Measurements from ENCODE around the gene ZMYM5.
"Not testable (repeated sequence)": the region's sequence is repeated elsewhere in the genome, so short reads cannot be mapped to it uniquely, and the experiment has no call there.

The ZMYM5 gene

DNA sequence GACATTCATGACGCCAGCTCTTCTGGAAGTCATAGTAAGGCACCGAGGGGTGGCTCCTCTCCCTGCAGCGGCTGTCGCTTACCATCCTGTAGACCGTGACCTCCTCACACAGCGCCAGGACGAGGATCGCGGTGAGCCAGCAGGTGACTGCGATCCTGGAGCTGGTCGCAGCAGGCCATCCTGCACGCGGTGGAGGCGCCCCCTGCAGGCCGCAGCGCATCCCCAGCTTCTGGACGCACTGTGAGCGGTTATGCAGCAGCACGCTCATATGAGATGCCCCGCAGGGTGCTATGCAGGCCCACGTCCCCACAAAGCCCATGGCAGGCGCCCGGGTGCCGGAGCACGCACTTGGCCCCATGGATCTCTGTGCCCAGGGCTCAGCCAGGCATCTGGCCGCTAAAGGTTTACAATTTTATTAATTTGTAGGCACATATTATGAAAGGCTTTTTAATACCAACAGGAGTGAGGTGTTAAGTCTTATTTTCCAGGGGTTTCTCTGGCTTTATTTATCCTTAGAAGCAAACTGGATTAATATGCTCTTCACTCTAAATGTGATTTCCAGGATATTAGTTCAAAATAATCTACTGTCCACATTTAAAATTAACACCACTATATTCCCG lies 45.1 kb downstream of the ZMYM5 start:
- no peak for DNase-seq

- no peak for DNase-seq
Observed at GRCh38 chr13:19817510-19818158, 45.8 kb downstream of the ZMYM5 start.

DNA sequence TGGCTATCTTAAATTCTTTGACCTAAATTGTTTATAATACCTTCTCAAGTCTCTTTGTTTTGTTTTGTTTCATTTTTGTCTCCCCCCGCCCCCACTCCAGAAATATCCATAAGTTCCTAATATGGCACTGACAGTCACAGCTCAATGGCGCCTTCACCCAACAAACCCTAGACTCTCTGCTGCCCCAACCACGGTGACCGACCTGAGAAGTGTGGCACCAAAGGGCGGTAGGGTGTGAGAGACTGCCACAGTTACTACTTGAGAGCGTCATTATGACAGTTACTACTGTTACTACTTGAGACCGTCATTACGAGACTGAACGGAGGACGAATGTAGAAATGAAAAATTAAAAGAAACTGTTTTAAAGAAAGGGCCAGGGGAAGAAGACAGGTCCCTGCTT lies 46.3 kb downstream of the ZMYM5 start:
- no peak for DNase-seq

DNA sequence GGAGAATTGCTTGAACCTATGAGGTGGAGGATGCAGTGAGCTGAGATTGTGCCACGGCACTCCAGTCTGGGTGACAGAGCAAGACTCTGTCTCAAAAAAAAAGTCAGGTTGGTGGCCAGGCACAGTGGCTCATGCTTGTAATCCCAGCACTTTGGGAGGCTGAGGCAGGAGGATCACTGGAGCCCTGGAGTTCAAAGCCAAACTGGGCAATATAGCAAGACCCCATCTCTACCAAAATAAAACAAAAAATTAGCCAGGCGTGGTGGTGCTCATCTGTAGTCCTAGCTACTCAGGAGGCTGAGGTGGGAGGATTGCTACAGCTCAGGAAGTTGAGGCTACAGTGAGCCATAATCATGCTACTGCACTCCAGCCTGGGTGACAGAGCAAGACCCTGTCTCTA lies 47.6 kb downstream of the ZMYM5 start:
- DNase-seq: not testable (repeated sequence)

- DNase-seq: no peak
Observed at GRCh38 chr13:19810996-19811881, 52.2 kb downstream of the ZMYM5 start.

- DNase-seq: no peak
Observed at GRCh38 chr13:19810151-19810550, 53.3 kb downstream of the ZMYM5 start.

DNA sequence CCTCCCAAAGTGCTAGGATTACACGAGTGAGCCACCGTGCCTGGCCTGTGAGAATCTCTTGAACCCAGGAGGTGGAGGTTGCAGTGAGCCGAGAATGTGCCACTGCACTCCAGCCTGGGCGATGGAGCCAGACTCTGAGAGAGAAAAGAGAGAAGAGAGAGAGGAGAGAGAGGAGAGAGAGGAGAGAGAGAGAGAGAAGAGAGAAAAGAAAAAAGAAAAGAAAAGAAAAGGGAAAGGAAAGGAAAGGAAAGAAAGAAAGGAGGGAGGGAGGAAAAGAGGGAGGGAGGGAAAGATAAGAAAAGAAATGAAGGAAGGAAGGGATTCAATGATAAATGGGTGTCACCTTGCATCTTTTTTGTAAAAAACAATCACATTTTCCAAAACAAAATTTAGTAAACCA lies 57.7 kb downstream of the ZMYM5 start:
- no peak for DNase-seq

- no peak for DNase-seq
Observed at GRCh38 chr13:19795956-19796355, 67.5 kb downstream of the ZMYM5 start.

- no peak for DNase-seq
Observed at GRCh38 chr13:19794631-19795030, 68.8 kb downstream of the ZMYM5 start.

DNA sequence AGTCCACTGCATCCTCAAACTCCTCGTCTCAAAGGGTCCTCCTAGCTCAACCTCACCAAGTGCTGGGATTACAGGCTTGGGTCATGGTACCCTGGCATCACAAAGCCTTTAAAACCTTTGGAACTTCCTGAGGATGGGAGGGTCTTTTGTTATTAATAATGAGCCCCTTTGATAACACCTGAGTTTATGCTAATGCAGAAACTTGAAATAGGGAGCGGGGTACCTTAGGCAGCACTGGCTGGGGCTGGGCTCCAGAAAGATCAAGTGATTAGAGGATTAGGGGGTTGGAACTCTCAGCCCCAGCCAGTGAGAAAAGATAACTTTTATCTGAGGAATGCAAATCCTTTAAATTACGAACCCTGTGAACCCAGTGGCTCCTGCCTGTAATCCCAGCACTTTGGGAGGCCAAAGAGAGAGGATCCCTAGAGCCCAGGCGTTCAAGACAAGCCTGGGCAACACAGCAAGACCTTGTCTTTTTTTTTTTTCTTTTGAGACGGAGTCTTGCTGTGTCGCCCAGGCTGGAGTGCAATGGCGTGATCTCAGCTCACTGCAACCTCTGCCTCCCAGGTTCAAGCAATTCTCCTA lies 71.4 kb downstream of the ZMYM5 start:
- no peak for DNase-seq

GRCh38 chr13:19782727-19783682 lies 80.4 kb downstream of the ZMYM5 start, which contains the start of gene PSPC1:
Gene PSPC1, minus strand, starts transcription at chr13:19782945. Its CDS starts 188 bp downstream, at chr13:19782757.
- DNase-seq: peak; percentile 51 to 71

GRCh38 chr13:19782049-19782726 lies 81.3 kb downstream of the ZMYM5 start:
- no peak for DNase-seq

DNA sequence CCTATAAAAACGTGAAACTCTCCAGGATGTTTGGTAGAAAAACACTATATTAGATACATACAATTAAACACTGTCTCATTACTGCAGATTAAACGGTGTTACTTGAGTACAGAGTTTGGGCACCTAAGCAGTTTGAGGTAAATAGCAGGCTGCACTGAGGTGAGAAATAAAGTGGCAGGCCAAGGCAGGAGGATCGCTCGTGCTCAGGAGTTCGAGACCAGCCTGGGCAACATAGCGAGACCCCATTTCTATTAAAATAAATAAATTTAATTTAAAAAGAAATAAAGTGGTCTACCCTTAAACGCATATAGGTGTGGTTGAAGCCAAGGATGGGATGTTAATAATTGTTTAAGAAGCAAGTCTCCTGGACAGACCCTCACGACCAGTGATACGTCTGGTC lies 81.9 kb downstream of the ZMYM5 start:
- no peak for DNase-seq

GRCh38 chr13:19780753-19781418 lies 82.6 kb downstream of the ZMYM5 start:
- DNase-seq: not testable (repeated sequence)

All from cerebellar nuclear complex (tissue), 1 donor.